MM.1S (cell line): ENCODE measurements around the gene IFI30.

ENCODE experiments used
- CTCF ChIP-seq: fragments of 300-600 bp; sonication (generic); IDR thresholded peaks from 2 replicates; pipeline ENCODE4 v1.5.1; 2016; ENCODE audit warnings: antibody characterized with exemption, low read length, mixed read lengths
- EZH2 ChIP-seq: fragments of 300-600 bp; sonication (generic); optimal IDR thresholded peaks from 2 replicates; pipeline ENCODE3; 2017; ENCODE audit warnings: low read depth, mild to moderate bottlenecking, antibody characterized with exemption, low read length, mixed read lengths
- EZH2phosphoT487 ChIP-seq: fragments of 300-600 bp; sonication (generic); IDR thresholded peaks from 2 replicates; pipeline ENCODE4 v1.6.1; 2018; ENCODE audit warnings: antibody characterized with exemption, low read length

DNA sequence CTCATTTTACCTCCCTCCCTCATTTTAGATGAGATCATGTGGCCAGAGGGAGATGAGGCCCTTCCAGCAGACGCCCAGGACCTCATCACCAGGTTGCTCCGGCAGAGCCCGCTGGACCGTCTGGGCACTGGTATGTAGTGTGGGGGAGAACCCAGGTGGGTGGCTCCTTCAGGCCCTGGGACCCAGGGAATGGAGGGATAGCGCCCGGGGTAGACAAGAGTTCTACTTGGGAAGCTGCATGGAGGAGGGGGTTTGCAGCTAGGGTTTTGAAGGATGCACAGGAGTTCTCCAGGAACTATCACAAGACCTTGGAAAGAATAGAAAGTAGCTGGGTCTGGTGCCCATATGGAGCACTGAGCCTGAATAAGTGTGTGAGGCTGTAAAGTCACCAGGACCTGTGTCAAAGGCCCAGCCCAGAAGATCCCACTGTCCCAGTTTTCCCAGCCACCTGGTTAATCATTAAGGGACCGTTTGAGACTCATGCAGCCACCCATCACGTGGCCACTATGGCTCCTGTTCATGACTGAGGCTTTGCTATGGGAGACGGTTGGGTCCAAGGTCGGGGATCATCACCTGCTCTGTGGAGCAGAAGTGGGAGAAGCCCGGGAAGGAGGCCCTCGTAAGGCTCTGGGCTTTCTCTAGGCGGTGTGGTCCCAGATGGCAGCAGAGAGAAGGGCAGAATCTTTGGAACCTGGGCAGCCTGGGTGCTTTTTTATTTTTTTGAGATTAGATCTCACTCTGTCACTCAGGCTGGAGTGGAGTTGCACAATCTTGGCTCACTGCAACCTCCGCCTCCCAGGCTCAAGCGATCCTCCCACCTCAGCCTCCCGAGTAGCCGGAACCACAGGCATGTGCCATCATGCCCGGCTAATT lies 37.7 kb upstream of the IFI30 start:
- TF ChIP-seq CTCF = no peak
- TF ChIP-seq EZH2 = no peak
- no peak for TF ChIP-seq EZH2phosphoT487
